HepG2 (cell line): ENCODE measurements around the gene GLG1. TPM values are rescaled to one million over a fixed set of nuclear protein-coding genes. Genes with fewer than 3 reads are reported as not detected.

Experiments used
- ATAC-seq: fragments of 200-7000 bp; cut with Tn5 transposase; 3 replicates; pipeline ENCODE4 v1.9.1; 2020; ENCODE audit warnings: mild to moderate bottlenecking, moderate library complexity
- BruUV-seq: library from RNA; stranded (reverse); fragments of 400-500 nt; replicated peaks from 2 replicates; lab custom pipeline; 2021; lab: Mats Ljungman, UMichigan
- CTCF ChIA-PET: fragments of 300-600 bp; formaldehyde crosslinking; extraction: SDS; loops from one replicate; lab custom pipeline; 2021; ENCODE audit warnings: low total read pairs, inconsistent platforms, low intra/inter-chr PET ratio; lab: Yijun Ruan, JAX
- POLR2A ChIA-PET: fragments of 350-600 bp; sonication (Branson Sonifier 250); formaldehyde crosslinking; loops from one replicate; lab custom pipeline; 2020; ENCODE audit warnings: antibody characterized with exemption, inconsistent platforms; lab: Yijun Ruan, JAX
- DNase-seq: peaks from one replicate; pipeline ENCODE4 v3.0.0-alpha.2; 2015; ENCODE audit warnings: low spot score
- FAIRE-seq: peaks from 3 replicates; lab custom pipeline; 2011; peaks lifted over from hg19 to GRCh38; lab: Jason Lieb, UNC
- H2AFZ ChIP-seq: one replicate; pipeline ENCODE4 v1.6.1; 2011; ENCODE audit warnings: low read length, inconsistent platforms
- H3K27ac ChIP-seq: fragments of 300-600 bp; 3 replicates; pipeline ENCODE4 v1.8.0; 2011; ENCODE audit warnings: mixed run types, mild to moderate bottlenecking, mixed read lengths, low read length, inconsistent platforms; ENCODE audit not compliant: insufficient read depth; ENCODE audit errors: extremely low read length
- H3K27me3 ChIP-seq, 2 experiments: fragments of 200-600 bp in 1 of 2; 2 replicates in 1 of 2; 3 replicates in 1 of 2; pipeline versions ENCODE4 v1.6.0 to v1.8.0; 2011; ENCODE audit warnings: low read length in 2 of 2, mild to moderate bottlenecking in 2 of 2, moderate library complexity in 2 of 2, inconsistent platforms in 1 of 2; ENCODE audit not compliant: insufficient read depth in 2 of 2, control insufficient read depth in 1 of 2
- H3K36me3 ChIP-seq, 2 experiments: fragments of 200-600 bp in 1 of 2; replicated peaks in 1 of 2; 2 replicates in 1 of 2; 3 replicates in 1 of 2; pipeline versions ENCODE4 v1.5.1 to v1.8.0; 2011; ENCODE audit warnings: low read length in 2 of 2, inconsistent platforms in 1 of 2; ENCODE audit not compliant: insufficient read depth in 2 of 2, control insufficient read depth in 1 of 2
- H3K4me1 ChIP-seq: 2 replicates; pipeline ENCODE4 v1.5.1; 2012; ENCODE audit warnings: low read length, inconsistent platforms; ENCODE audit not compliant: insufficient read depth
- H3K4me2 ChIP-seq: 2 replicates; pipeline ENCODE4 v1.6.0; 2011; ENCODE audit warnings: low read depth, low read length, inconsistent platforms
- H3K4me3 ChIP-seq, 3 experiments: fragments of 200-600 bp in 1 of 3; sonication (generic), shearing (Covaris generic) in 1 of 3; replicated peaks in 1 of 3; 2 replicates each; pipeline ENCODE4 v1.5.1; 2011 to 2016; ENCODE audit warnings: low read length in 3 of 3, inconsistent platforms in 2 of 3, low read depth in 2 of 3, mild to moderate bottlenecking in 2 of 3, control low read depth in 1 of 3, mixed read lengths in 1 of 3; ENCODE audit not compliant: insufficient read depth in 1 of 3
- H3K79me2 ChIP-seq: one replicate; pipeline ENCODE4 v1.6.1; 2011; ENCODE audit warnings: low read length, inconsistent platforms; ENCODE audit not compliant: insufficient read depth
- H3K9ac ChIP-seq: 2 replicates; pipeline ENCODE4 v1.6.0; 2011; ENCODE audit warnings: mild to moderate bottlenecking, low read depth, low read length, inconsistent platforms; ENCODE audit not compliant: insufficient read depth
- H3K9me3 ChIP-seq: 2 replicates; pipeline ENCODE4 v1.5.1; 2012; ENCODE audit warnings: mild to moderate bottlenecking, low read length
- H4K20me1 ChIP-seq: 2 replicates; pipeline ENCODE4 v1.6.0; 2011; ENCODE audit warnings: inconsistent platforms, mild to moderate bottlenecking, low read length, moderate library complexity; ENCODE audit not compliant: insufficient read depth
- ARNT2 ChIP-seq: sonication (generic); formaldehyde crosslinking; IDR thresholded peaks from 2 replicates; pipeline ENCODE4 v1.8.0; 2022; ENCODE audit warnings: mild to moderate bottlenecking, low read depth, missing genetic modification reagents, moderate library complexity
- CEBPG ChIP-seq: IDR thresholded peaks from 2 replicates; pipeline ENCODE4 v1.6.1; 2016
- MAFF ChIP-seq: IDR thresholded peaks from 2 replicates; pipeline ENCODE4 v1.6.1; 2011; ENCODE audit warnings: low read depth, low read length, improper control_type of control experiment
- POLR2AphosphoS2 ChIP-seq: IDR thresholded peaks from 2 replicates; pipeline ENCODE4 v1.6.1; 2011; ENCODE audit warnings: low read depth, low read length, improper control_type of control experiment
- PRDM10 ChIP-seq: sonication (generic); formaldehyde crosslinking; IDR thresholded peaks from 2 replicates; pipeline ENCODE4 v1.4.0; 2020; ENCODE audit warnings: low read depth, missing genetic modification reagents
- RBFOX2 ChIP-seq: fragments of 200-400 bp; formaldehyde crosslinking; IDR thresholded peaks from 2 replicates; pipeline ENCODE4 v1.6.1; 2017; ENCODE audit warnings: low read depth, mild to moderate bottlenecking, low read length
- REXO4 ChIP-seq: sonication (generic); formaldehyde crosslinking; IDR thresholded peaks from 2 replicates; pipeline ENCODE4 v1.8.0; 2022; ENCODE audit warnings: missing genetic modification reagents, mild to moderate bottlenecking, borderline replicate concordance
- STAG1 ChIP-seq: sonication (generic); formaldehyde crosslinking; IDR thresholded peaks from 2 replicates; pipeline ENCODE4 v1.4.0; 2020; ENCODE audit warnings: missing genetic modification reagents
- TBX3 ChIP-seq: fragments of 450-650 bp; IDR thresholded peaks from 2 replicates; pipeline ENCODE4 v1.6.1; 2017; ENCODE audit warnings: antibody characterized with exemption, mild to moderate bottlenecking, inconsistent platforms, borderline replicate concordance
- ZNF101 ChIP-seq: sonication (generic); formaldehyde crosslinking; IDR thresholded peaks from 2 replicates; pipeline ENCODE4 v1.4.0; 2020; ENCODE audit warnings: mild to moderate bottlenecking, low read depth, missing genetic modification reagents, borderline replicate concordance
- ZNF558 ChIP-seq: sonication (generic); formaldehyde crosslinking; IDR thresholded peaks from 2 replicates; pipeline ENCODE4 v1.9.0; 2022; ENCODE audit warnings: mild to moderate bottlenecking, missing genetic modification reagents, borderline replicate concordance
- ZNF577 ChIP-seq: sonication (generic); formaldehyde crosslinking; IDR thresholded peaks from 2 replicates; pipeline ENCODE4 v1.4.0; 2020; ENCODE audit warnings: mild to moderate bottlenecking, low read depth, missing genetic modification reagents, borderline replicate concordance
- WGBS: methylation state at CpG from one replicate; pipeline ENCODE4 v1.1.6; 2017; ENCODE audit warnings: low lambda C conversion rate; 5-methylcytosine and 5-hydroxymethylcytosine counted together
- in situ Hi-C: cut with HindIII; loops from 2 replicates; pipeline ENCODE4 v1.10.0; 2017; ENCODE audit warnings: low pct_unique_long_range_greater_than_20kb; ENCODE audit not compliant: extremely low pct_ligation_motif_present
- intact Hi-C: fragments of 100-400 bp; cut with micrococcal nuclease; formaldehyde crosslinking; loops from one replicate; pipeline ENCODE4 v1.10.0; 2022; ENCODE audit not compliant: unreplicated experiment
- polyA plus RNA-seq, 8 experiments: library from polyadenylated mRNA; depleted of rRNA in 3 of 8; stranded (reverse) in 7 of 8; unstranded in 1 of 8; fragments of >200 nt; fragmentation: Illumina TruSeq in 4 of 8; extraction: Trizol in 4 of 8; gene quantifications; 2 replicates each; pipeline versions ENCODE4 v1.2.1 to v1.2.3, GENCODE V29; 2011 to 2016; ENCODE audit warnings: low read depth in 4 of 8, missing spikeins in 1 of 8, mixed read lengths in 1 of 8; ENCODE audit not compliant: insufficient read depth in 1 of 8
- total RNA-seq, 5 experiments: library from RNA; depleted of rRNA; stranded (reverse); fragments of >200 nt; fragmentation: Illumina TruSeq; extraction: Trizol; gene quantifications; 2 replicates each; pipeline ENCODE4 v1.2.3, GENCODE V29; 2016; ENCODE audit warnings: low read depth in 1 of 5
- TF ChIP-seq, protein P1 (sequence below): sonication (generic); formaldehyde crosslinking; IDR thresholded peaks from 2 replicates; pipeline ENCODE4 v1.4.0; 2020; ENCODE audit warnings: mild to moderate bottlenecking, low read depth, missing genetic modification reagents

Gene GLG1
- total and polyA plus RNA-seq, 2 of the 13 experiments (the other 11 are each of a cell fraction or from before 2014, with no cell fraction given): 87.7 to 141 TPM

GRCh38 chr16:74447578-74447977 lies 159.3 kb downstream of the GLG1 start (continued):
- TF ChIP-seq TBX3 (no peak), REXO4 (CRISPR knock-in tag) (no peak), POLR2AphosphoS2 (no peak), CEBPG (CRISPR knock-in tag) (no peak)

DNA sequence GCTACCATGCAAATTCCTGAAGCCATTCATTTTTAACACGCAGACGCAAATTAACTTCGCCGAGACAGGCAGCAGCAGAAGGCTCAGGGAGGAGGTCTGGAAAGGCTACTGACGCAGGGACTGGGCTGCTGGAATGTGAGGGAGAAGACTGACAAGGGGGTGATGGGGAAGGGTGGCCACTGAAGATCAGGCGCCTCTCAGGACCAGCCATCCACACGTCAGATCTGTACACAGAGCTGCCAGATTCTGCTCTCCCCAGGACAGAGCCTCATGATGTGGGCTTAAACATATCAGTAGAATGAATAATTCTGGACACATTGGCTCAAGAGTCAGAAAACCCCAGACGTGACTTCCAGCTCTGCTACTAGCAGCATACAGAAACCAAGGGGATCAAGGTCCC lies 160.0 kb downstream of the GLG1 start:
- no peak overlapping the region for H3K4me2 ChIP-seq
- H3K36me3 ChIP-seq: peaks cover 3 to 10% of the 10 kb centered on the region in 2 experiments; a peak in 2 of 5 replicates
- FAIRE-seq (no peak), DNase-seq (no peak), ATAC-seq (no peak)
- H3K4me1 ChIP-seq: peaks cover 17% of the 10 kb centered on the region
- H3K27ac ChIP-seq: no peak overlapping the region
- ChIA-PET CTCF (no interaction called here), POLR2A (no interaction called here)
- H3K79me2 ChIP-seq: no peaks in the 10 kb centered on the region
- H3K9me3 ChIP-seq: no peaks in the 10 kb centered on the region
- H3K27me3 ChIP-seq: no peaks in the 10 kb centered on the region
- intact Hi-C loops (no loop called here), in situ Hi-C loops (no loop called here)
- H3K9ac ChIP-seq: no peak overlapping the region
- no TSS peak for BruUV-seq
- no peak overlapping the region for H2AFZ ChIP-seq
- H4K20me1 ChIP-seq: no peaks in the 10 kb centered on the region
- H3K4me3 ChIP-seq: no peak overlapping the region
- no peak for TF ChIP-seq ZNF558 (CRISPR knock-in tag)
- TF ChIP-seq ZNF577 (CRISPR knock-in tag): no peak
- TF ChIP-seq STAG1 (CRISPR knock-in tag): no peak
- no peak for TF ChIP-seq PRDM10
- no peak for TF ChIP-seq ARNT2 (CRISPR knock-in tag)
- TF ChIP-seq MAFF: no peak
- no peak for TF ChIP-seq ZNF101
- TF ChIP-seq, protein P1, sequence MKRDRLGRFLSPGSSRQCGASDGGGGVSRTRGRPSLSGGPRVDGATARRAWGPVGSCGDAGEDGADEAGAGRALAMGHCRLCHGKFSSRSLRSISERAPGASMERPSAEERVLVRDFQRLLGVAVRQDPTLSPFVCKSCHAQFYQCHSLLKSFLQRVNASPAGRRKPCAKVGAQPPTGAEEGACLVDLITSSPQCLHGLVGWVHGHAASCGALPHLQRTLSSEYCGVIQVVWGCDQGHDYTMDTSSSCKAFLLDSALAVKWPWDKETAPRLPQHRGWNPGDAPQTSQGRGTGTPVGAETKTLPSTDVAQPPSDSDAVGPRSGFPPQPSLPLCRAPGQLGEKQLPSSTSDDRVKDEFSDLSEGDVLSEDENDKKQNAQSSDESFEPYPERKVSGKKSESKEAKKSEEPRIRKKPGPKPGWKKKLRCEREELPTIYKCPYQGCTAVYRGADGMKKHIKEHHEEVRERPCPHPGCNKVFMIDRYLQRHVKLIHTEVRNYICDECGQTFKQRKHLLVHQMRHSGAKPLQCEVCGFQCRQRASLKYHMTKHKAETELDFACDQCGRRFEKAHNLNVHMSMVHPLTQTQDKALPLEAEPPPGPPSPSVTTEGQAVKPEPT (CRISPR knock-in tag): no peak
- TF ChIP-seq RBFOX2: no peak
- WGBS: 98% methylated on average over 8 of the region's 8 CpGs
